PFSK-1 (cell line): ENCODE data around the gene TNS3.

Experiments used
- FOXP2 ChIP-seq: optimal IDR thresholded peaks from 2 replicates; pipeline ENCODE3; 2011; ENCODE audit warnings: borderline replicate concordance, control low read depth, inconsistent platforms; ENCODE audit not compliant: insufficient read depth; ENCODE audit errors: extremely low read length, extremely low read depth
- POLR2AphosphoS5 ChIP-seq: IDR thresholded peaks from 2 replicates; pipeline ENCODE4 v1.6.1; 2012; ENCODE audit warnings: low read depth, mild to moderate bottlenecking, control low read depth, low read length, moderate library complexity
- REST ChIP-seq, 2 experiments: IDR thresholded peaks; 2 replicates each; pipeline versions ENCODE4 v1.6.1 to v1.8.0; 2011 to 2012; ENCODE audit warnings: low read depth in 2 of 2, low read length in 2 of 2, control low read depth in 1 of 2, inconsistent platforms in 1 of 2, mild to moderate bottlenecking in 1 of 2, moderate library complexity in 1 of 2; ENCODE audit not compliant: insufficient read depth in 1 of 2
- SIN3A ChIP-seq: IDR thresholded peaks from 2 replicates; pipeline ENCODE4 v1.6.1; 2012; ENCODE audit warnings: mild to moderate bottlenecking, low read length, moderate library complexity, borderline replicate concordance; ENCODE audit not compliant: insufficient read depth
- TAF1 ChIP-seq: IDR thresholded peaks from 2 replicates; pipeline ENCODE4 v1.6.1; 2012; ENCODE audit warnings: low read length, control low read depth, borderline replicate concordance; ENCODE audit not compliant: insufficient read depth

TNS3 gene

GRCh38 chr7:47354071-47354470, 227.8 kb downstream of the TNS3 start:
- no peak for TF ChIP-seq TAF1
- no peak for TF ChIP-seq FOXP2
- TF ChIP-seq POLR2AphosphoS5: no peak
- TF ChIP-seq REST (IDR thresholded peaks at IDR 0.05; ENCODE audit: insufficient read depth in 1 of 2, low read depth in 2 of 2, low read length in 2 of 2): no peak
- no peak for TF ChIP-seq SIN3A

GRCh38 chr7:47352394-47352968, 229.4 kb downstream of the TNS3 start:
- no peak for TF ChIP-seq TAF1
- TF ChIP-seq SIN3A: no peak
- no peak for TF ChIP-seq REST (IDR thresholded peaks at IDR 0.05; ENCODE audit: insufficient read depth in 1 of 2, low read depth in 2 of 2, low read length in 2 of 2)
- no peak for TF ChIP-seq POLR2AphosphoS5
- TF ChIP-seq FOXP2: no peak

- TF ChIP-seq FOXP2 (no peak), POLR2AphosphoS5 (no peak), SIN3A (no peak), TAF1 (no peak), REST (IDR thresholded peaks at IDR 0.05; ENCODE audit: insufficient read depth in 1 of 2, low read depth in 2 of 2, low read length in 2 of 2) (no peak)
Observed at GRCh38 chr7:47351233-47352154, 230.4 kb downstream of the TNS3 start.

- no peak for TF ChIP-seq SIN3A
- TF ChIP-seq TAF1: no peak
- no peak for TF ChIP-seq POLR2AphosphoS5
- TF ChIP-seq FOXP2: no peak
- no peak for TF ChIP-seq REST (IDR thresholded peaks at IDR 0.05; ENCODE audit: insufficient read depth in 1 of 2, low read depth in 2 of 2, low read length in 2 of 2)
Observed at GRCh38 chr7:47350425-47350824, 231.5 kb downstream of the TNS3 start.
